HL-60 (cell line): ENCODE measurements around the gene BROX.
"Not testable (repeated sequence)": the region's sequence is repeated elsewhere in the genome, so short reads cannot be mapped to it uniquely, and the experiment has no call there.

ENCODE experiments used
- GABPA ChIP-seq: IDR thresholded peaks from 2 replicates; pipeline ENCODE4 v1.6.1; 2012; ENCODE audit warnings: low read depth
- TF ChIP-seq, protein P1 (sequence below): IDR thresholded peaks from one replicate; pipeline ENCODE4 v1.5.1; 2011; ENCODE audit warnings: low read length, control low read depth, inconsistent platforms; ENCODE audit not compliant: insufficient read depth

DNA sequence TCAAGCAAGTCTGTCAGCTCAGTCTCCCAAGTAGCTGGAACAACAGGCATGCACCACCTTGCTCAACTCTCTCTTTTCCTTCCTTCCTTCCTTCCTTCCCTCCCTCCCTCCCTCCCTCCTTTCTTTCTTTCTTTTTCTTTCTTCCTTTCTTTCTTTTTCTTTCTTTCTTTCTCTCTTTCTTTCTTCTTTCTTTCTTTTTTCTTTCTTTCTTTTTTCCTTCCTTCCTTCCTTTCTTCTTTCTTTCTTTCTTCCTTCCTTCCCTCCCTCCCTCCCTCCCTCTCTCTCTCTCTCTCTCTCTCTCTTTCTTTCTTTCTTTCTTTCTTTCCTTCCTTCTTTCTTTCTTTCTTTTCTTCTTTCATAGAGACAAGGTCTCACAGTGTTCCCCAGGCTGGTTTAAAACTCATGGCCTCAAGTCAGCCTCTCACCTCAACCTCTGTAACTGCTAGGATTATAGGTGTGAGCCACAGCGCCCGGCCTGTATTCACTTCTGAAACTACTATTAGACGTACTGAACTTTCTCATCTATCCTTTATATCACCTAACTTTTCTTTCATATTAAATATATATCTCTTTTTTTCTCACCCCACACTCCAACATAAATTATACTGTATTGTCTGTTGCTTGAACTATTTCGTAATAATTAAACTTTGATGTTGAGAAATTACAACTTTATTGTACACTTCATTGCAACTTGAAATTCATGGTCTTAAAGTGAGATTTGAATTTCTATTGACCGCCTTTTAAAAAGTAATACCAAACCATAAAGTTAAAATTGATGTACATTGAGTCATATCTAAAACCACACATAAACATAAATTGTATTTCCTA, 29.5 kb downstream of the BROX start:
- TF ChIP-seq, protein P1, sequence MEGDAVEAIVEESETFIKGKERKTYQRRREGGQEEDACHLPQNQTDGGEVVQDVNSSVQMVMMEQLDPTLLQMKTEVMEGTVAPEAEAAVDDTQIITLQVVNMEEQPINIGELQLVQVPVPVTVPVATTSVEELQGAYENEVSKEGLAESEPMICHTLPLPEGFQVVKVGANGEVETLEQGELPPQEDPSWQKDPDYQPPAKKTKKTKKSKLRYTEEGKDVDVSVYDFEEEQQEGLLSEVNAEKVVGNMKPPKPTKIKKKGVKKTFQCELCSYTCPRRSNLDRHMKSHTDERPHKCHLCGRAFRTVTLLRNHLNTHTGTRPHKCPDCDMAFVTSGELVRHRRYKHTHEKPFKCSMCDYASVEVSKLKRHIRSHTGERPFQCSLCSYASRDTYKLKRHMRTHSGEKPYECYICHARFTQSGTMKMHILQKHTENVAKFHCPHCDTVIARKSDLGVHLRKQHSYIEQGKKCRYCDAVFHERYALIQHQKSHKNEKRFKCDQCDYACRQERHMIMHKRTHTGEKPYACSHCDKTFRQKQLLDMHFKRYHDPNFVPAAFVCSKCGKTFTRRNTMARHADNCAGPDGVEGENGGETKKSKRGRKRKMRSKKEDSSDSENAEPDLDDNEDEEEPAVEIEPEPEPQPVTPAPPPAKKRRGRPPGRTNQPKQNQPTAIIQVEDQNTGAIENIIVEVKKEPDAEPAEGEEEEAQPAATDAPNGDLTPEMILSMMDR: not testable (repeated sequence)
- TF ChIP-seq GABPA: not testable (repeated sequence)
